B cell (primary cell): ENCODE data around the gene PPIP5K2. TPM values are rescaled to one million over a fixed set of nuclear protein-coding genes. Genes with fewer than 3 reads are reported as not detected.

Source experiments
- ATAC-seq: fragments of 200-7000 bp; cut with Tn5 transposase; one replicate; pipeline ENCODE4 v1.10.0; 2021; ENCODE audit warnings: low read depth, mild to moderate bottlenecking, moderate number of reproducible peaks, moderate library complexity
- CTCF ChIA-PET: fragments of 350-600 bp; sonication (Branson Sonifier 250); formaldehyde crosslinking; loops from one replicate; lab custom pipeline; 2021; ENCODE audit warnings: antibody characterized with exemption, inconsistent platforms; lab: Charles Lee
- POLR2A ChIA-PET: fragments of 350-600 bp; sonication (Branson Sonifier 250); formaldehyde crosslinking; loops from one replicate; lab custom pipeline; 2021; ENCODE audit warnings: antibody characterized with exemption; lab: Charles Lee
- DNase-seq: peaks from one replicate; pipeline ENCODE4 v3.0.0; 2013
- H2AFZ ChIP-seq: 2 replicates; pipeline ENCODE4 v1.6.1; 2012; ENCODE audit warnings: mild to moderate bottlenecking, low read depth, low read length; ENCODE audit not compliant: insufficient read depth, poor library complexity, severe bottlenecking
- H3K27ac ChIP-seq, 2 donors: 1 replicate in 1 of 2; 2 replicates in 1 of 2; pipeline ENCODE4 v1.5.1; 2012 to 2013; ENCODE audit warnings: low read length in 2 of 2, mild to moderate bottlenecking in 2 of 2, moderate library complexity in 1 of 2
- H3K27me3 ChIP-seq, 4 experiments: fragments of 200-600 bp in 1 of 4; sonication (generic) in 1 of 4; replicated peaks in 1 of 4; 1 replicate in 2 of 4; 2 replicates in 2 of 4; pipeline versions ENCODE4 v1.6.1 to v1.7.0; 2013 to 2016; ENCODE audit warnings: low read length in 3 of 4, mild to moderate bottlenecking in 2 of 4, mixed read lengths in 1 of 4, moderate library complexity in 1 of 4; ENCODE audit not compliant: insufficient read depth in 4 of 4, control insufficient read depth in 3 of 4; ENCODE audit errors: control extremely low read depth in 1 of 4
- H3K36me3 ChIP-seq, 2 experiments: replicated peaks in 1 of 2; 1 replicate in 1 of 2; 2 replicates in 1 of 2; pipeline versions ENCODE4 v1.6.1 to v1.7.1; 2013; ENCODE audit warnings: low read length in 1 of 2; ENCODE audit not compliant: insufficient read depth in 2 of 2, control insufficient read depth in 1 of 2; ENCODE audit errors: control extremely low read depth in 1 of 2, extremely low read depth in 1 of 2
- H3K4me1 ChIP-seq, 2 donors: fragments of 200-600 bp in 1 of 2; sonication (generic) in 1 of 2; 1 replicate in 1 of 2; 2 replicates in 1 of 2; pipeline versions ENCODE4 v1.5.1 to v1.6.1; 2013 to 2017; ENCODE audit warnings: low read length in 2 of 2; ENCODE audit not compliant: control insufficient read depth in 2 of 2, insufficient read depth in 2 of 2
- H3K4me2 ChIP-seq: replicated peaks from 2 replicates; pipeline ENCODE3; 2012; ENCODE audit warnings: mild to moderate bottlenecking, low read depth, low read length; ENCODE audit not compliant: poor library complexity, severe bottlenecking
- H3K4me3 ChIP-seq, 5 experiments: fragments of 200-600 bp in 1 of 5; sonication (generic) in 1 of 5; 1 replicate in 3 of 5; 2 replicates in 2 of 5; pipeline versions ENCODE4 v1.5.1 to v1.7.0; 2011 to 2016; ENCODE audit warnings: low read length in 4 of 5, mild to moderate bottlenecking in 4 of 5, low read depth in 2 of 5, control low read depth in 1 of 5, moderate library complexity in 1 of 5; ENCODE audit not compliant: insufficient read depth in 1 of 5; ENCODE audit errors: control extremely low read depth in 1 of 5, extremely low read depth in 1 of 5
- H3K79me2 ChIP-seq: fragments of 200-600 bp; sonication (generic); one replicate; pipeline ENCODE4 v1.6.0; 2016; ENCODE audit warnings: low read length; ENCODE audit not compliant: control insufficient read depth, insufficient read depth
- H3K9ac ChIP-seq: fragments of 200-600 bp; sonication (generic); 2 replicates; pipeline ENCODE4 v1.6.1; 2017; ENCODE audit warnings: mild to moderate bottlenecking, low read length, moderate library complexity
- H3K9me3 ChIP-seq, 3 donors: one replicate each; pipeline versions ENCODE4 v1.6.1 to v1.7.1; 2013; ENCODE audit warnings: low read length in 2 of 3; ENCODE audit not compliant: control insufficient read depth in 2 of 3, insufficient read depth in 1 of 3; ENCODE audit errors: control extremely low read depth in 1 of 3
- H4K20me1 ChIP-seq: 2 replicates; pipeline ENCODE4 v1.6.0; 2012; ENCODE audit warnings: mild to moderate bottlenecking, low read length; ENCODE audit not compliant: insufficient read depth, control insufficient read depth, poor library complexity, severe bottlenecking
- H3K27ac Mint-ChIP-seq: one replicate; pipeline ENCODE4 v1.8.0; 2021; ENCODE audit warnings: mixed read lengths
- H3K27me3 Mint-ChIP-seq: one replicate; pipeline ENCODE4 v1.8.0; 2021; ENCODE audit warnings: mixed read lengths
- H3K4me1 Mint-ChIP-seq: one replicate; pipeline ENCODE4 v1.8.0; 2021; ENCODE audit warnings: mixed read lengths
- H3K4me3 Mint-ChIP-seq: one replicate; pipeline ENCODE4 v1.8.0; 2021; ENCODE audit warnings: mixed read lengths
- H3K9me3 Mint-ChIP-seq: one replicate; pipeline ENCODE4 v1.8.0; 2022; ENCODE audit warnings: mixed read lengths; ENCODE audit not compliant: insufficient read depth
- CTCF ChIP-seq: fragments of 200-600 bp; IDR thresholded peaks from one replicate; pipeline ENCODE4 v1.8.0; 2022; ENCODE audit warnings: antibody characterized with exemption, mild to moderate bottlenecking
- EZH2 ChIP-seq: IDR thresholded peaks from 2 replicates; pipeline ENCODE4 v1.6.1; 2012; ENCODE audit warnings: borderline replicate concordance, low read depth, mild to moderate bottlenecking, moderate library complexity, low read length; ENCODE audit not compliant: insufficient read depth, poor library complexity, severe bottlenecking
- WGBS: methylation state at CpG from one replicate; pipeline ENCODE4 v1.1.5; 2013; ENCODE audit warnings: missing lambda C conversion rate; ENCODE audit not compliant: insufficient coverage; 5-methylcytosine and 5-hydroxymethylcytosine counted together
- intact Hi-C: fragments of 100-400 bp; cut with micrococcal nuclease; formaldehyde crosslinking; loops from one replicate; pipeline ENCODE4 v1.10.0; 2022
- polyA plus RNA-seq: library from polyadenylated mRNA; depleted of rRNA; stranded (reverse); fragments of >200 nt; gene quantifications from 2 replicates; pipeline ENCODE4 v1.2.3, GENCODE V29; 2012
- total RNA-seq, 2 donors: library from RNA; stranded (reverse); fragments of 120-200 nt in 1 of 2; gene quantifications; 1 replicate in 1 of 2; 2 replicates in 1 of 2; pipeline versions ENCODE4 v1.2.3 to v1.2.4, GENCODE V29; 2013 to 2022

The PPIP5K2 gene
- total and polyA plus RNA-seq, 2 donors (not counting 1 experiment from before 2014, with no cell fraction given), result 14.5 to 80.5 TPM

GRCh38 chr5:103245761-103246160 is 125.7 kb downstream of the PPIP5K2 start:
- intact Hi-C loops, result no loop called here
- Histone ChIP-seq H3K79me2 (no peaks in the 10 kb centered on the region), H4K20me1 (no peaks in the 10 kb centered on the region), H2AFZ (no peak overlapping the region), H3K4me1 (no peaks in the 10 kb centered on the region), H3K36me3 (no peaks in the 10 kb centered on the region), H3K27me3 (no peaks in the 10 kb centered on the region), H3K4me2 (no peak overlapping the region), H3K4me3 (no peak overlapping the region), H3K9ac (no peak overlapping the region), H3K9me3 (peaks cover 0 to 2% (median 0%) of the 10 kb centered on the region in 3 donors), H3K27ac (no peak overlapping the region)
- TF ChIP-seq CTCF, result no peak
- ChIA-PET CTCF (no interaction called here), POLR2A (no interaction called here)
- DNase-seq, result no peak
- Mint-ChIP-seq H3K4me1 (peaks cover 2% of the 10 kb centered on the region), H3K4me3 (no peak overlapping the region), H3K9me3 (peaks cover 3% of the 10 kb centered on the region), H3K27me3 (peaks cover 12% of the 10 kb centered on the region), H3K27ac (no peak overlapping the region)
- 87% methylated on average over 3 of the region's 4 CpGs for WGBS
- no peak for ATAC-seq

GRCh38 chr5:103247118-103247517 is 127.0 kb downstream of the PPIP5K2 start:
- H3K27ac ChIP-seq, result no peak overlapping the region
- intact Hi-C loops, result no loop called here
- no peak overlapping the region for H2AFZ ChIP-seq
- DNase-seq (no peak), ATAC-seq (no peak)
- TF ChIP-seq CTCF, result no peak
- no peak for TF ChIP-seq EZH2
- Mint-ChIP-seq H3K27me3 (peaks cover 15% of the 10 kb centered on the region), H3K4me3 (no peak overlapping the region), H3K4me1 (peaks cover 2% of the 10 kb centered on the region), H3K27ac (no peak overlapping the region), H3K9me3 (peaks cover 3% of the 10 kb centered on the region)
- POLR2A ChIA-PET, result no interaction called here
- no peak overlapping the region for H3K9ac ChIP-seq
- no peaks in the 10 kb centered on the region for H3K36me3 ChIP-seq
- WGBS, result no CpG with 5 or more reads among the region's 1 CpG
- H4K20me1 ChIP-seq, result no peaks in the 10 kb centered on the region
- peaks cover 0 to 2% (median 0%) of the 10 kb centered on the region in 3 donors for H3K9me3 ChIP-seq
- no peaks in the 10 kb centered on the region for H3K4me1 ChIP-seq
- H3K27me3 ChIP-seq, result no peaks in the 10 kb centered on the region
- no peak overlapping the region for H3K4me2 ChIP-seq
- CTCF ChIA-PET, result interaction anchor here (0.9 kb wide), 2 partner anchors 11 to 22 kb away, joined by 3 read pairs; no protein-coding TSS in a partner anchor
- H3K4me3 ChIP-seq, result no peak overlapping the region
- no peaks in the 10 kb centered on the region for H3K79me2 ChIP-seq
